ENCODE measurements around the gene SENP5.

DNA sequence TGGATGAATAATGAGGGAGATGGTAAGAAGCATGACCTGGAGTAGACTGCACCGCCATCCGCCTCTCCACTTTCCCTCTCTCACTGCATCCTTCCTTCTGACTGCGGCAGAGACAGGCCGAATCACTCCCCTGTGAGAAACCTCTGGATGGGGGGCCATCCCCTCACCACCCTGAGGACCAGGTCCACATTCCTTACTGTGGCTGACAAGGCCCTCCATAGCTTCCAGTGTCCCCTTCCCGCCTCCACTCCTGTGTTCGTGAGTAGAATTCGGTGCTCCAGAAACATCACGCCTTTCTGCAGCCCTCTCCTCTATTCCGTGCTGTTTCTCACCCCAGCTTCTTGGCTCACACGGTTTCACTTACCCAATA lies 98.1 kb downstream of the SENP5 start:
- no peak for TF ChIP-seq CTCF (IDR thresholded peaks at IDR 0.05)
- no peak for TF ChIP-seq POLR2A (IDR thresholded peaks at IDR 0.05)
- no peak for TF ChIP-seq POLR2AphosphoS5 (IDR thresholded peaks at IDR 0.05)
- TF ChIP-seq EP300 (IDR thresholded peaks at IDR 0.05) = no peak
